Measurements from ENCODE around the gene TAB2. TPM values are rescaled to one million over a fixed set of nuclear protein-coding genes. Genes with fewer than 3 reads are reported as not detected.

Gene TAB2
- total RNA-seq, 1 experiment from 2014 or later = 55.6 TPM

DNA sequence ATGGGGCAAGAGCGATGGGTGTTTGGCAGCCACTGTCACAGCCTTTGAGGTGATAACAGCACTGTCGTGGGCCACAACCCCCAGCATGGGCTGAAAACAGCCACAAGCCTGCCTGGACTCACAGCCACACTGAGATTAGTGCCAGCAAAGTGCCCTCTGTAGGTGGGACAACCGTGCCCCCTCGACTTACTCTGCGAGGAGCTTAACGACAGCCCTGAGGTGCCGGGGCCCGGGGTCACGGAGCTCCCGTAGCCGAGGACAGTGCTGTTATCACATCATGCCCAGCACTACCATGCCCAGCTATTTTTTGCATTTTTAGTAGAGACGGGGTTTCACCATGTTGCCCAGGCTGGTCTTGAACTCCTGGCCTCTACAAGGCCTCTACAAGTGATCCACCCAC lies 119.1 kb downstream of the TAB2 start:
- H3K27ac Mint-ChIP-seq = no peak overlapping the region
- H3K9me3 Mint-ChIP-seq = no peaks in the 10 kb centered on the region
- POLR2A ChIA-PET = no interaction called here
- H3K4me1 Mint-ChIP-seq = peaks cover 8% of the 10 kb centered on the region
- H3K4me3 Mint-ChIP-seq = no peak overlapping the region
- no peak for DNase-seq (ENCODE audit: low spot score)
- no peak for TF ChIP-seq ZNF219 (CRISPR knock-in tag; IDR thresholded peaks at IDR 0.05; ENCODE audit: borderline replicate concordance)
- TF ChIP-seq, protein P1, sequence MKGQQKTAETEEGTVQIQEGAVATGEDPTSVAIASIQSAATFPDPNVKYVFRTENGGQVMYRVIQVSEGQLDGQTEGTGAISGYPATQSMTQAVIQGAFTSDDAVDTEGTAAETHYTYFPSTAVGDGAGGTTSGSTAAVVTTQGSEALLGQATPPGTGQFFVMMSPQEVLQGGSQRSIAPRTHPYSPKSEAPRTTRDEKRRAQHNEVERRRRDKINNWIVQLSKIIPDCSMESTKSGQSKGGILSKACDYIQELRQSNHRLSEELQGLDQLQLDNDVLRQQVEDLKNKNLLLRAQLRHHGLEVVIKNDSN (CRISPR knock-in tag; IDR thresholded peaks at IDR 0.05) = no peak
- TF ChIP-seq ETV6 (CRISPR knock-in tag; IDR thresholded peaks at IDR 0.05) = no peak
- TF ChIP-seq, protein P2, sequence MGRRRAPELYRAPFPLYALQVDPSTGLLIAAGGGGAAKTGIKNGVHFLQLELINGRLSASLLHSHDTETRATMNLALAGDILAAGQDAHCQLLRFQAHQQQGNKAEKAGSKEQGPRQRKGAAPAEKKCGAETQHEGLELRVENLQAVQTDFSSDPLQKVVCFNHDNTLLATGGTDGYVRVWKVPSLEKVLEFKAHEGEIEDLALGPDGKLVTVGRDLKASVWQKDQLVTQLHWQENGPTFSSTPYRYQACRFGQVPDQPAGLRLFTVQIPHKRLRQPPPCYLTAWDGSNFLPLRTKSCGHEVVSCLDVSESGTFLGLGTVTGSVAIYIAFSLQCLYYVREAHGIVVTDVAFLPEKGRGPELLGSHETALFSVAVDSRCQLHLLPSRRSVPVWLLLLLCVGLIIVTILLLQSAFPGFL (CRISPR knock-in tag; IDR thresholded peaks at IDR 0.05; ENCODE audit: borderline replicate concordance) = no peak
- TF ChIP-seq JAZF1 (CRISPR knock-in tag; IDR thresholded peaks at IDR 0.05) = no peak
- TF ChIP-seq ESRRA (CRISPR knock-in tag; IDR thresholded peaks at IDR 0.05; ENCODE audit: borderline replicate concordance) = no peak
- no peak for TF ChIP-seq NFE2L1 (CRISPR knock-in tag; IDR thresholded peaks at IDR 0.05)
- TF ChIP-seq E2F4 (CRISPR knock-in tag; IDR thresholded peaks at IDR 0.05; ENCODE audit: borderline replicate concordance, low read depth) = no peak
- TF ChIP-seq EMX1 (CRISPR knock-in tag; IDR thresholded peaks at IDR 0.05) = no peak
- TF ChIP-seq KAT7 (CRISPR knock-in tag; IDR thresholded peaks at IDR 0.05; ENCODE audit: borderline replicate concordance) = no peak
- TF ChIP-seq ZNF232 (CRISPR knock-in tag; IDR thresholded peaks at IDR 0.05) = no peak
- TF ChIP-seq JUN (CRISPR knock-in tag; IDR thresholded peaks at IDR 0.05) = no peak
- TF ChIP-seq IRF1 (CRISPR knock-in tag; IDR thresholded peaks at IDR 0.05) = no peak
- no peaks in the 10 kb centered on the region for H3K36me3 Mint-ChIP-seq
- H3K27me3 Mint-ChIP-seq (ENCODE audit: low read depth) = no peaks in the 10 kb centered on the region
- ATAC-seq = no peak
- CTCF ChIA-PET = interaction anchor here (1.2 kb wide), 2 partner anchors 246 to 858 kb away, joined by 3 to 4 read pairs; no protein-coding TSS in a partner anchor

GRCh38 chr6:149437212-149437611 lies 119.7 kb downstream of the TAB2 start:
- ChIA-PET CTCF (interaction anchor here (1.2 kb wide), 1 partner anchor 247 kb away, joined by 4 read pairs; no protein-coding TSS in a partner anchor), POLR2A (no interaction called here)
- H3K36me3 Mint-ChIP-seq = no peaks in the 10 kb centered on the region
- H3K9me3 Mint-ChIP-seq = no peaks in the 10 kb centered on the region
- no peak overlapping the region for H3K27ac Mint-ChIP-seq
- no peak overlapping the region for H3K4me3 Mint-ChIP-seq
- ATAC-seq (no peak), DNase-seq (ENCODE audit: low spot score) (no peak)
- H3K4me1 Mint-ChIP-seq = peaks cover 7% of the 10 kb centered on the region
- TF ChIP-seq ZNF416 (CRISPR knock-in tag; IDR thresholded peaks at IDR 0.05) (no peak), ZNF121 (CRISPR knock-in tag; IDR thresholded peaks at IDR 0.05) (no peak)
- TF ChIP-seq, protein P2 (CRISPR knock-in tag; IDR thresholded peaks at IDR 0.05; ENCODE audit: borderline replicate concordance) = no peak
- no peaks in the 10 kb centered on the region for H3K27me3 Mint-ChIP-seq (ENCODE audit: low read depth)

- ATAC-seq (no peak), DNase-seq (ENCODE audit: low spot score) (no peak)
- H3K27me3 Mint-ChIP-seq (ENCODE audit: low read depth) = no peaks in the 10 kb centered on the region
- H3K4me3 Mint-ChIP-seq = no peak overlapping the region
- ChIA-PET POLR2A (no interaction called here), CTCF (no interaction called here)
- no peak overlapping the region for H3K27ac Mint-ChIP-seq
- H3K36me3 Mint-ChIP-seq = no peaks in the 10 kb centered on the region
- no peaks in the 10 kb centered on the region for H3K9me3 Mint-ChIP-seq
- TF ChIP-seq, protein P3, sequence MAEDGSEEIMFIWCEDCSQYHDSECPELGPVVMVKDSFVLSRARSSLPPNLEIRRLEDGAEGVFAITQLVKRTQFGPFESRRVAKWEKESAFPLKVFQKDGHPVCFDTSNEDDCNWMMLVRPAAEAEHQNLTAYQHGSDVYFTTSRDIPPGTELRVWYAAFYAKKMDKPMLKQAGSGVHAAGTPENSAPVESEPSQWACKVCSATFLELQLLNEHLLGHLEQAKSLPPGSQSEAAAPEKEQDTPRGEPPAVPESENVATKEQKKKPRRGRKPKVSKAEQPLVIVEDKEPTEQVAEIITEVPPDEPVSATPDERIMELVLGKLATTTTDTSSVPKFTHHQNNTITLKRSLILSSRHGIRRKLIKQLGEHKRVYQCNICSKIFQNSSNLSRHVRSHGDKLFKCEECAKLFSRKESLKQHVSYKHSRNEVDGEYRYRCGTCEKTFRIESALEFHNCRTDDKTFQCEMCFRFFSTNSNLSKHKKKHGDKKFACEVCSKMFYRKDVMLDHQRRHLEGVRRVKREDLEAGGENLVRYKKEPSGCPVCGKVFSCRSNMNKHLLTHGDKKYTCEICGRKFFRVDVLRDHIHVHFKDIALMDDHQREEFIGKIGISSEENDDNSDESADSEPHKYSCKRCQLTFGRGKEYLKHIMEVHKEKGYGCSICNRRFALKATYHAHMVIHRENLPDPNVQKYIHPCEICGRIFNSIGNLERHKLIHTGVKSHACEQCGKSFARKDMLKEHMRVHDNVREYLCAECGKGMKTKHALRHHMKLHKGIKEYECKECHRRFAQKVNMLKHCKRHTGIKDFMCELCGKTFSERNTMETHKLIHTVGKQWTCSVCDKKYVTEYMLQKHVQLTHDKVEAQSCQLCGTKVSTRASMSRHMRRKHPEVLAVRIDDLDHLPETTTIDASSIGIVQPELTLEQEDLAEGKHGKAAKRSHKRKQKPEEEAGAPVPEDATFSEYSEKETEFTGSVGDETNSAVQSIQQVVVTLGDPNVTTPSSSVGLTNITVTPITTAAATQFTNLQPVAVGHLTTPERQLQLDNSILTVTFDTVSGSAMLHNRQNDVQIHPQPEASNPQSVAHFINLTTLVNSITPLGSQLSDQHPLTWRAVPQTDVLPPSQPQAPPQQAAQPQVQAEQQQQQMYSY (CRISPR knock-in tag; IDR thresholded peaks at IDR 0.05) = no peak
- no peak for TF ChIP-seq NFE2L1 (CRISPR knock-in tag; IDR thresholded peaks at IDR 0.05)
- peaks cover 3% of the 10 kb centered on the region; the same call in 1 of the 2 replicates for H3K4me1 Mint-ChIP-seq
Observed at GRCh38 chr6:149438855-149439254, 121.3 kb downstream of the TAB2 start.

All from WTC11 (cell line).